Measurements from ENCODE around the gene SMO.

The SMO gene

DNA sequence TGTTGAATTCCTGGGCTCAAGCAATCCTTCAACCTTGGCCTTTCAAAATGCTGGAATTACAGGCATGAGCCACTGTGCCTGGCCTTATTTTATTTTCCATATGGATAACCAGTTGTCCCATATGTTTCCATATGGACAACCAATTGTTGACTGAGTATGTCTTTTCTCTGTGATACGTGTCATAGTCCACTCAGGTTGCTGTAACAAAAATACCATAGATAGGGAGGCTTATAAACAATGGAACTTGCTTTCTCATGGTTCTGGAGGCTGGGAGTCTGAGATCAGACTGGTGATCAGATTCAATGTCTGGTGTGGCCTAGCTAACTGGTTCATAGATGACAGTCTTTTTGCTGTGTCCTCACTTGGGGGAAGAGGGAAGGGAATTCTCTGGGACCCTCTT is 55.8 kb downstream of the SMO start:
- Histone ChIP-seq H3K27me3 (ENCODE audit: control insufficient read depth in 3 of 3, insufficient read depth in 3 of 3, low read depth in 1 of 3, low read length in 3 of 3) (no peaks in the 10 kb centered on the region), H3K27ac (replicated peaks; ENCODE audit: low read length) (no peak overlapping the region), H3K79me1 (ENCODE audit: low read depth, low read length) (peaks cover 2% of the 10 kb centered on the region), H2AK5ac (ENCODE audit: low read depth, low read length) (no peak overlapping the region), H2BK120ac (ENCODE audit: low read depth, low read length) (no peak overlapping the region), H3K4me3 (ENCODE audit: low read length in 2 of 2) (no peak overlapping the region), H3K4me1 (ENCODE audit: control insufficient read depth in 2 of 2, insufficient read depth in 1 of 2, low read depth in 1 of 2, low read length in 2 of 2) (peaks cover 0 to 4% of the 10 kb centered on the region in 2 donors), H3K9ac (ENCODE audit: low read depth, low read length, poor library complexity) (no peak overlapping the region), H3K23ac (ENCODE audit: low read depth, low read length, poor library complexity) (no peak overlapping the region), H2BK5ac (ENCODE audit: low read length) (no peak overlapping the region), H3K18ac (ENCODE audit: low read length) (no peak overlapping the region), H3K14ac (ENCODE audit: low read length) (no peak overlapping the region), H3K9me3 (replicated peaks in 1 of 2; ENCODE audit: control insufficient read depth in 2 of 2, insufficient read depth in 1 of 2, low read depth in 1 of 2, low read length in 2 of 2) (peaks cover 1 to 20% of the 10 kb centered on the region in 2 donors), H3K36me3 (replicated peaks in 1 of 2; ENCODE audit: control insufficient read depth in 2 of 2, insufficient read depth in 2 of 2, low read length in 2 of 2) (peaks cover 0 to 12% of the 10 kb centered on the region in 2 donors), H4K91ac (ENCODE audit: low read depth, low read length, poor library complexity) (no peak overlapping the region), H4K8ac (ENCODE audit: low read depth, low read length) (no peak overlapping the region), H3K4me2 (ENCODE audit: insufficient read depth, low read length, poor library complexity, severe bottlenecking) (no peak overlapping the region), H2AFZ (ENCODE audit: low read length) (no peak overlapping the region), H2BK12ac (ENCODE audit: low read length) (no peak overlapping the region), H2BK15ac (ENCODE audit: low read length) (no peak overlapping the region), H3K4ac (ENCODE audit: low read length) (no peak overlapping the region)
- no CpG with 5 or more reads among the region's 1 CpG for WGBS, 2 donors (ENCODE audit: extremely low coverage in 2 of 2, insufficient read length in 2 of 2, insufficient replicate concordance in 1 of 2)
- DNase-seq (ENCODE audit: low spot score) = no peak

GRCh38 chr7:129245533-129245932 is 57.1 kb downstream of the SMO start:
- H2BK120ac ChIP-seq (ENCODE audit: low read depth, low read length) = no peak overlapping the region
- H2AFZ ChIP-seq (ENCODE audit: low read length) = no peak overlapping the region
- no peak overlapping the region for H3K27ac ChIP-seq (replicated peaks; ENCODE audit: low read length)
- WGBS, 2 donors (ENCODE audit: extremely low coverage in 2 of 2, insufficient read length in 2 of 2, insufficient replicate concordance in 1 of 2) = no CpG with 5 or more reads among the region's 3 CpGs
- no peak overlapping the region for H2BK5ac ChIP-seq (ENCODE audit: low read length)
- no peak overlapping the region for H2AK5ac ChIP-seq (ENCODE audit: low read depth, low read length)
- H4K91ac ChIP-seq (ENCODE audit: low read depth, low read length, poor library complexity) = no peak overlapping the region
- H3K4me2 ChIP-seq (ENCODE audit: insufficient read depth, low read length, poor library complexity, severe bottlenecking) = no peak overlapping the region
- peaks cover 0 to 8% of the 10 kb centered on the region in 2 donors for H3K36me3 ChIP-seq (replicated peaks in 1 of 2; ENCODE audit: control insufficient read depth in 2 of 2, insufficient read depth in 2 of 2, low read length in 2 of 2)
- no peak overlapping the region for H3K23ac ChIP-seq (ENCODE audit: low read depth, low read length, poor library complexity)
- H3K18ac ChIP-seq (ENCODE audit: low read length) = no peak overlapping the region
- H3K9ac ChIP-seq (ENCODE audit: low read depth, low read length, poor library complexity) = no peak overlapping the region
- no peak overlapping the region for H3K4ac ChIP-seq (ENCODE audit: low read length)
- H3K27me3 ChIP-seq (ENCODE audit: control insufficient read depth in 3 of 3, insufficient read depth in 3 of 3, low read depth in 1 of 3, low read length in 3 of 3) = no peaks in the 10 kb centered on the region
- no peak overlapping the region for H2BK12ac ChIP-seq (ENCODE audit: low read length)
- peaks cover 0 to 1% of the 10 kb centered on the region in 2 donors for H3K4me1 ChIP-seq (ENCODE audit: control insufficient read depth in 2 of 2, insufficient read depth in 1 of 2, low read depth in 1 of 2, low read length in 2 of 2)
- peaks cover 1 to 29% of the 10 kb centered on the region in 2 donors for H3K9me3 ChIP-seq (replicated peaks in 1 of 2; ENCODE audit: control insufficient read depth in 2 of 2, insufficient read depth in 1 of 2, low read depth in 1 of 2, low read length in 2 of 2)
- DNase-seq (ENCODE audit: low spot score) = no peak
- H3K14ac ChIP-seq (ENCODE audit: low read length) = no peak overlapping the region
- peaks cover 2% of the 10 kb centered on the region for H3K79me1 ChIP-seq (ENCODE audit: low read depth, low read length)
- no peak overlapping the region for H4K8ac ChIP-seq (ENCODE audit: low read depth, low read length)
- H3K4me3 ChIP-seq (ENCODE audit: low read length in 2 of 2) = no peak overlapping the region
- H2BK15ac ChIP-seq (ENCODE audit: low read length) = no peak overlapping the region

DNA sequence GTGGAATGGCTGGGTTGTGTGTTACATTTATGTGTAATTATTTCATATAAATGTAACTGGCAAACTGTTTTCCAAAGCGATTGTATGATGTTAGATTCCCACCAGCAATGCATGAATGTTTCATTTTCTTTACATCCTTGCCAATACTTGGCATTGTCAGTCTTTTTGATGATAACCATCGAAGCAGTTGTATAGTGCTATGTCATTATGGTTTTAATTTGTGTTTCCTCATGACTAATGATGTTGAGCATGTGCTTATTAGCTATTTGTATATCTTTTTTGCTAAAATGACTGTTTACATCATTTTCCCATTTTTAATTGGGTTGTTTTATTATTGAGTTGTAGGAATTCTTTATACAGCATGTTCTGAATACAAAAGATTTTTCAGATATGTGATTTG is 58.7 kb downstream of the SMO start:
- H3K4ac ChIP-seq (ENCODE audit: low read length) = no peak overlapping the region
- no peak overlapping the region for H4K8ac ChIP-seq (ENCODE audit: low read depth, low read length)
- H2BK5ac ChIP-seq (ENCODE audit: low read length) = no peak overlapping the region
- no peak for DNase-seq (ENCODE audit: low spot score)
- H3K27me3 ChIP-seq (ENCODE audit: control insufficient read depth in 3 of 3, insufficient read depth in 3 of 3, low read depth in 1 of 3, low read length in 3 of 3) = no peaks in the 10 kb centered on the region
- no peak overlapping the region for H3K4me3 ChIP-seq (ENCODE audit: low read length in 2 of 2)
- H4K91ac ChIP-seq (ENCODE audit: low read depth, low read length, poor library complexity) = no peak overlapping the region
- H2BK15ac ChIP-seq (ENCODE audit: low read length) = no peak overlapping the region
- H2BK120ac ChIP-seq (ENCODE audit: low read depth, low read length) = no peak overlapping the region
- no peak overlapping the region for H3K23ac ChIP-seq (ENCODE audit: low read depth, low read length, poor library complexity)
- no peak overlapping the region for H3K14ac ChIP-seq (ENCODE audit: low read length)
- no peak overlapping the region for H2AFZ ChIP-seq (ENCODE audit: low read length)
- H2BK12ac ChIP-seq (ENCODE audit: low read length) = no peak overlapping the region
- no peak overlapping the region for H3K27ac ChIP-seq (replicated peaks; ENCODE audit: low read length)
- H3K79me1 ChIP-seq (ENCODE audit: low read depth, low read length) = peaks cover 4% of the 10 kb centered on the region
- H3K9me3 ChIP-seq (replicated peaks in 1 of 2; ENCODE audit: control insufficient read depth in 2 of 2, insufficient read depth in 1 of 2, low read depth in 1 of 2, low read length in 2 of 2) = peaks cover 1 to 30% of the 10 kb centered on the region in 2 donors
- no peak overlapping the region for H3K18ac ChIP-seq (ENCODE audit: low read length)
- no peaks in the 10 kb centered on the region for H3K4me1 ChIP-seq (ENCODE audit: control insufficient read depth in 2 of 2, insufficient read depth in 1 of 2, low read depth in 1 of 2, low read length in 2 of 2)
- no peak overlapping the region for H2AK5ac ChIP-seq (ENCODE audit: low read depth, low read length)
- H3K36me3 ChIP-seq (replicated peaks in 1 of 2; ENCODE audit: control insufficient read depth in 2 of 2, insufficient read depth in 2 of 2, low read length in 2 of 2) = peaks cover 0 to 8% of the 10 kb centered on the region in 2 donors
- no peak overlapping the region for H3K4me2 ChIP-seq (ENCODE audit: insufficient read depth, low read length, poor library complexity, severe bottlenecking)
- no CpG with 5 or more reads among the region's 2 CpGs for WGBS, 2 donors (ENCODE audit: extremely low coverage in 2 of 2, insufficient read length in 2 of 2, insufficient replicate concordance in 1 of 2)
- no peak overlapping the region for H3K9ac ChIP-seq (ENCODE audit: low read depth, low read length, poor library complexity)

DNA sequence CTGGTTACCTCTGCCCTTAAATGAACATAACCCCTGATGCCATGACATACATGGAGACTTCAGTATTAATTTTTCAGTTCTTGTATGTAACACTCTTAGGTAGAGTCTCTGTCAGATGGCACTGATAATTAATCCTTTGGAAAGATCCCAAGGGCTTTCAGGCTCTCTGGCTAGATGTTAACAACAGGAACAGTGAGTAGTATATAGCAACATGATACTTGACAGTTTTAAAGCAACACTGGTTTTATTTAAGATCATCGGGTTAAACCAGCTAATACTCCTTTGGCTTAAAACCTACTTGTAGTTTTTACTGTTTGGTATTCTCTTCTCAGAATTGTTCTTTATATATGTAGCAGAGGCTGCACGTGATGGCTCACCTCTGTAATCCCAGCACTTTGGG is 63.7 kb downstream of the SMO start:
- Histone ChIP-seq H3K79me1 (ENCODE audit: low read depth, low read length) (peaks cover 2% of the 10 kb centered on the region), H3K4ac (ENCODE audit: low read length) (no peak overlapping the region), H3K27me3 (ENCODE audit: control insufficient read depth in 3 of 3, insufficient read depth in 3 of 3, low read depth in 1 of 3, low read length in 3 of 3) (no peaks in the 10 kb centered on the region), H3K18ac (ENCODE audit: low read length) (no peak overlapping the region), H3K4me2 (ENCODE audit: insufficient read depth, low read length, poor library complexity, severe bottlenecking) (no peak overlapping the region), H2BK120ac (ENCODE audit: low read depth, low read length) (no peak overlapping the region), H3K27ac (replicated peaks; ENCODE audit: low read length) (no peak overlapping the region), H2AFZ (ENCODE audit: low read length) (no peak overlapping the region), H2BK15ac (ENCODE audit: low read length) (no peak overlapping the region), H3K14ac (ENCODE audit: low read length) (no peak overlapping the region), H3K9me3 (replicated peaks in 1 of 2; ENCODE audit: control insufficient read depth in 2 of 2, insufficient read depth in 1 of 2, low read depth in 1 of 2, low read length in 2 of 2) (peaks cover 0 to 22% of the 10 kb centered on the region in 2 donors), H2AK5ac (ENCODE audit: low read depth, low read length) (no peak overlapping the region), H3K4me3 (ENCODE audit: low read length in 2 of 2) (no peak overlapping the region), H3K9ac (ENCODE audit: low read depth, low read length, poor library complexity) (no peak overlapping the region), H4K8ac (ENCODE audit: low read depth, low read length) (no peak overlapping the region), H3K23ac (ENCODE audit: low read depth, low read length, poor library complexity) (no peak overlapping the region), H2BK5ac (ENCODE audit: low read length) (no peak overlapping the region), H3K36me3 (replicated peaks in 1 of 2; ENCODE audit: control insufficient read depth in 2 of 2, insufficient read depth in 2 of 2, low read length in 2 of 2) (peaks cover 0 to 3% of the 10 kb centered on the region in 2 donors), H2BK12ac (ENCODE audit: low read length) (no peak overlapping the region), H4K91ac (ENCODE audit: low read depth, low read length, poor library complexity) (no peak overlapping the region), H3K4me1 (ENCODE audit: control insufficient read depth in 2 of 2, insufficient read depth in 1 of 2, low read depth in 1 of 2, low read length in 2 of 2) (peaks cover 0 to under 1% of the 10 kb centered on the region in 2 donors)
- WGBS, 2 donors (ENCODE audit: extremely low coverage in 2 of 2, insufficient read length in 2 of 2, insufficient replicate concordance in 1 of 2) = no CpG with 5 or more reads among the region's 2 CpGs
- DNase-seq (ENCODE audit: low spot score) = no peak
